RWPE1 (cell line): Measurements from ENCODE around the gene RGMB.
A peak's percentile ranks its signal among the peaks of the same experiment; 100 is the strongest.

Source experiments
- CTCF ChIA-PET: fragments of 350-600 bp; sonication (Branson Sonifier 250); formaldehyde crosslinking; extraction: SDS; loops from one replicate; lab custom pipeline; 2021; lab: Yijun Ruan, JAX
- POLR2A ChIA-PET: fragments of 400-600 bp; formaldehyde crosslinking; extraction: SDS; loops from one replicate; lab custom pipeline; 2020; ENCODE audit warnings: antibody characterized with exemption; ENCODE audit not compliant: low non-redundant PET; lab: Yijun Ruan, JAX
- DNase-seq: peaks from one replicate; pipeline ENCODE4 v3.0.0; 2012; ENCODE audit warnings: low spot score
- H3K27ac ChIP-seq: fragments of 450-650 bp; 2 replicates; pipeline ENCODE4 v1.5.1; 2017
- CTCF ChIP-seq: fragments of 450-650 bp; conservative IDR thresholded peaks from 2 replicates; pipeline ENCODE4 v1.5.1; 2017; ENCODE audit warnings: low read depth, mild to moderate bottlenecking

The RGMB gene

GRCh38 chr5:98755406-98755805, 18.1 kb upstream of the RGMB start:
- CTCF ChIA-PET, result interaction anchor here (0.5 to 4.8 kb wide), 2 partner anchors 14 to 1449 kb away, joined by 3 to 22 read pairs; no protein-coding TSS in a partner anchor
- no peak for DNase-seq
- no peak overlapping the region for H3K27ac ChIP-seq
- POLR2A ChIA-PET, result no interaction called here
- TF ChIP-seq CTCF, result no peak

- POLR2A ChIA-PET, result no interaction called here
- no peak overlapping the region for H3K27ac ChIP-seq
- no peak for DNase-seq
- CTCF ChIA-PET, result no interaction called here
- TF ChIP-seq CTCF, result no peak
These were observed 15.5 kb upstream of the RGMB start for GRCh38 chr5:98757978-98758377.

- no peak for DNase-seq
- no peak for TF ChIP-seq CTCF
- no peak overlapping the region for H3K27ac ChIP-seq
- ChIA-PET CTCF (no interaction called here), POLR2A (no interaction called here)
These were observed 10.3 kb upstream of the RGMB start for GRCh38 chr5:98763001-98763630.

GRCh38 chr5:98765815-98766214, 7.6 kb upstream of the RGMB start:
- DNase-seq, result no peak
- no peak overlapping the region for H3K27ac ChIP-seq
- no peak for TF ChIP-seq CTCF
- POLR2A ChIA-PET, result no interaction called here
- CTCF ChIA-PET, result interaction anchor here (0.6 kb wide), 1 partner anchor 9 kb away, joined by 3 read pairs; no protein-coding TSS in a partner anchor

GRCh38 chr5:98767581-98767980, 5.9 kb upstream of the RGMB start:
- TF ChIP-seq CTCF, result no peak
- CTCF ChIA-PET, result interaction anchor here (0.6 to 3.2 kb wide), 18 partner anchors 8 to 1827 kb away, joined by 3 to 22 read pairs (median 4); no protein-coding TSS in a partner anchor
- POLR2A ChIA-PET, result no interaction called here
- H3K27ac ChIP-seq, result no peak overlapping the region
- no peak for DNase-seq

- ChIA-PET CTCF (interaction anchor here (0.6 to 3.2 kb wide), 50 partner anchors 9 to 1588 kb away, joined by 3 to 22 read pairs (median 4); no protein-coding TSS in a partner anchor), POLR2A (no interaction called here)
- peak; percentile 63 for DNase-seq
- H3K27ac ChIP-seq, result peak overlapping the region; percentile 81
- peak; percentile 96 for TF ChIP-seq CTCF
These were observed 5.1 kb upstream of the RGMB start for GRCh38 chr5:98768160-98768959.
